Measurements from ENCODE around the gene TNNI3K. TPM values are rescaled to one million over a fixed set of nuclear protein-coding genes. Genes with fewer than 3 reads are reported as not detected.

TNNI3K gene
- total and polyA plus RNA-seq, 2 of the 8 experiments (the other 6 are each of a cell fraction or from before 2014, with no cell fraction given): 0.41 to 0.48 TPM

- H3K4me3 ChIP-seq (ENCODE audit: extremely low read depth in 1 of 4, insufficient read depth in 2 of 4, low read depth in 3 of 4, low read length in 4 of 4): no peak overlapping the region
- no peak overlapping the region for H2BK12ac ChIP-seq (ENCODE audit: low read depth, low read length)
- peaks cover 0 to 2% (median 0%) of the 10 kb centered on the region in 4 experiments; a peak in 1 of 7 replicates for H3K27me3 ChIP-seq (replicated peaks in 1 of 4; ENCODE audit: control insufficient read depth in 3 of 4, extremely low read depth in 1 of 4, insufficient read depth in 3 of 4, low read length in 3 of 4)
- H4K5ac ChIP-seq (ENCODE audit: insufficient read length, low read depth, low read length): no peak overlapping the region
- no peak overlapping the region for H3K56ac ChIP-seq (replicated peaks; ENCODE audit: insufficient read length, low read depth, low read length)
- CTCF ChIA-PET (ENCODE audit: partially characterized antibody): no interaction called here
- H3K9me3 ChIP-seq (ENCODE audit: insufficient read depth in 2 of 2, low read depth in 1 of 2, low read length in 1 of 2): no peaks in the 10 kb centered on the region
- no peaks in the 10 kb centered on the region for H3K36me3 ChIP-seq (ENCODE audit: control insufficient read depth in 2 of 4, insufficient read depth in 4 of 4, low read length in 3 of 4)
- DNase-seq (ENCODE audit: low read depth in 1 of 2, low spot score in 2 of 2) (no peak), FAIRE-seq (no peak)
- no peaks in the 10 kb centered on the region for H3K4me1 ChIP-seq (replicated peaks in 1 of 4; ENCODE audit: control insufficient read depth in 3 of 4, insufficient read depth in 4 of 4, low read length in 3 of 4)
- no peak overlapping the region for H2BK15ac ChIP-seq (ENCODE audit: low read length)
- H4K8ac ChIP-seq (ENCODE audit: extremely low read depth, insufficient read depth, low read length): no peak overlapping the region
- H3K18ac ChIP-seq (ENCODE audit: extremely low read depth, low read length): no peak overlapping the region
- H2BK20ac ChIP-seq (ENCODE audit: low read length): no peak overlapping the region
- H3K79me2 ChIP-seq (ENCODE audit: control insufficient read depth in 1 of 2, insufficient read depth in 2 of 2, low read length in 2 of 2): no peaks in the 10 kb centered on the region
- H3K79me1 ChIP-seq (ENCODE audit: low read depth, low read length): no peaks in the 10 kb centered on the region
- POLR2A ChIA-PET (ENCODE audit: partially characterized antibody): no interaction called here
- no peak overlapping the region for H2BK5ac ChIP-seq (ENCODE audit: low read depth, low read length)
- no peak overlapping the region for H3K4me2 ChIP-seq (ENCODE audit: insufficient read depth in 1 of 2, low read depth in 2 of 2, low read length in 2 of 2)
- no peak overlapping the region for H3K27ac ChIP-seq (ENCODE audit: low read depth, low read length)
- 98% methylated on average over 3 of the region's 3 CpGs; no CpG with 5 or more reads in 1 of the 2 experiments for WGBS, 2 experiments (ENCODE audit: extremely low coverage in 1 of 2, insufficient coverage in 1 of 2, insufficient read length in 1 of 2, insufficient replicate concordance in 2 of 2, low coverage in 1 of 2, low lambda C conversion rate in 2 of 2, missing lambda C conversion rate in 1 of 2)
- no peak overlapping the region for H3K4ac ChIP-seq (replicated peaks; ENCODE audit: insufficient read length, low read depth, low read length)
- no peak overlapping the region for H2AK5ac ChIP-seq (ENCODE audit: low read depth, low read length)
- no peaks in the 10 kb centered on the region for H4K20me1 ChIP-seq (replicated peaks in 1 of 2; ENCODE audit: control insufficient read depth in 1 of 2, insufficient read depth in 2 of 2, low read length in 2 of 2)
- no peaks in the 10 kb centered on the region; the same call in 1 of the 2 replicates for H3K23me2 ChIP-seq (ENCODE audit: low read depth, low read length)
- no peak overlapping the region for H2AFZ ChIP-seq (ENCODE audit: low read length)
- H3K14ac ChIP-seq (ENCODE audit: insufficient read length): no peak overlapping the region
- H4K91ac ChIP-seq (replicated peaks; ENCODE audit: insufficient read length, low read length): no peak overlapping the region
- no peak overlapping the region for H3K23ac ChIP-seq (ENCODE audit: insufficient read length)
- H2BK120ac ChIP-seq (replicated peaks; ENCODE audit: low read depth, low read length): no peak overlapping the region
- H3K9ac ChIP-seq (replicated peaks in 1 of 4; ENCODE audit: extremely low read depth in 1 of 4, low read depth in 3 of 4, low read length in 3 of 4): no peak overlapping the region
- TF ChIP-seq HDAC2 (IDR thresholded peaks at IDR 0.05; ENCODE audit: borderline replicate concordance in 1 of 2, low read depth in 2 of 2, low read length in 2 of 2) (no peak), NANOG (IDR thresholded peaks at IDR 0.05; ENCODE audit: insufficient read depth, low read depth, low read length, poor library complexity, severe bottlenecking) (no peak), EP300 (IDR thresholded peaks at IDR 0.05; ENCODE audit: borderline replicate concordance in 1 of 2, low read depth in 2 of 2, low read length in 2 of 2) (no peak), SIRT6 (IDR thresholded peaks at IDR 0.05; ENCODE audit: low read length) (no peak), BRCA1 (IDR thresholded peaks at IDR 0.05; ENCODE audit: low read depth, low read length) (no peak), CBX5 (IDR thresholded peaks at IDR 0.05; ENCODE audit: low read depth, low read length) (no peak), BCL11A (IDR thresholded peaks at IDR 0.05; ENCODE audit: low read depth in 2 of 2, low read length in 2 of 2) (no peak), CEBPB (IDR thresholded peaks at IDR 0.05; ENCODE audit: low read depth, low read length) (no peak), NRF1 (IDR thresholded peaks at IDR 0.05; ENCODE audit: low read depth, low read length) (no peak), RFX5 (IDR thresholded peaks at IDR 0.05; ENCODE audit: borderline replicate concordance, low read depth, low read length) (no peak), KDM1A (IDR thresholded peaks at IDR 0.05; ENCODE audit: borderline replicate concordance, low read length) (no peak), KDM4A (IDR thresholded peaks at IDR 0.05; ENCODE audit: low read depth, low read length, severe bottlenecking) (no peak), JUND (IDR thresholded peaks at IDR 0.05; ENCODE audit: low read length) (no peak), SAP30 (IDR thresholded peaks at IDR 0.05; ENCODE audit: insufficient read depth, insufficient replicate concordance, low read length) (no peak)
Observed at GRCh38 chr1:74236440-74236839, 1.3 kb downstream of the TNNI3K start.

All from H1 (cell line).